Heart left ventricle (tissue), 16 donors: ENCODE results near the gene SLC25A19. TPM values are rescaled to one million over a fixed set of nuclear protein-coding genes. Genes with fewer than 3 reads are reported as not detected.

ENCODE experiments used
- ATAC-seq, 4 donors: fragments of 200-7000 bp; cut with Tn5 transposase; one replicate each; pipeline ENCODE4 v1.9.1; 2020 to 2022; ENCODE audit warnings: moderate library complexity in 4 of 4, mild to moderate bottlenecking in 3 of 4, moderate number of reproducible peaks in 1 of 4
- DNase-seq, 5 donors: peaks; one replicate each; pipeline ENCODE4 v3.0.0-alpha.2; 2020
- H3K27ac ChIP-seq, 12 donors: fragments of 200-600 bp; sonication (generic) in 4 of 12; one replicate each; pipeline versions ENCODE4 v1.5.0 to v1.8.0; 2016 to 2022; ENCODE audit warnings: mild to moderate bottlenecking in 2 of 12
- H3K27me3 ChIP-seq, 9 donors: fragments of 200-600 bp; sonication (generic) in 2 of 9; one replicate each; pipeline versions ENCODE4 v1.5.1 to v1.8.0; 2016 to 2022; ENCODE audit warnings: mild to moderate bottlenecking in 3 of 9
- H3K36me3 ChIP-seq, 9 donors: fragments of 200-600 bp; sonication (generic) in 2 of 9; one replicate each; pipeline versions ENCODE4 v1.5.0 to v1.8.0; 2018 to 2022; ENCODE audit warnings: mild to moderate bottlenecking in 2 of 9
- H3K4me1 ChIP-seq, 12 donors: fragments of 200-600 bp; sonication (generic) in 4 of 12; one replicate each; pipeline versions ENCODE4 v1.5.0 to v1.8.0; 2016 to 2022; ENCODE audit warnings: mild to moderate bottlenecking in 3 of 12
- H3K4me3 ChIP-seq, 12 donors: fragments of 200-600 bp; sonication (generic) in 4 of 12; one replicate each; pipeline versions ENCODE4 v1.5.0 to v1.8.0; 2017 to 2022; ENCODE audit warnings: mild to moderate bottlenecking in 9 of 12, moderate library complexity in 4 of 12
- H3K9me3 ChIP-seq, 12 donors: fragments of 200-600 bp; sonication (generic) in 4 of 12; one replicate each; pipeline versions ENCODE4 v1.5.0 to v1.8.0; 2016 to 2022; ENCODE audit warnings: mild to moderate bottlenecking in 1 of 12
- CTCF ChIP-seq, 12 donors: fragments of 200-600 bp; sonication (generic) in 4 of 12; IDR thresholded peaks; one replicate each; pipeline versions ENCODE4 v1.5.0 to v1.8.0; 2018 to 2022; ENCODE audit warnings: antibody characterized with exemption in 12 of 12, mild to moderate bottlenecking in 5 of 12
- POLR2A ChIP-seq, 2 donors: fragments of 450-650 bp; IDR thresholded peaks; one replicate each; pipeline ENCODE4 v1.6.1; 2017; ENCODE audit warnings: antibody characterized with exemption in 2 of 2, mild to moderate bottlenecking in 2 of 2, moderate library complexity in 2 of 2
- WGBS, 4 donors: extraction: QIAGEN DNeasy Blood & Tissue Kit in 2 of 4; methylation state at CpG; one replicate each; pipeline versions ENCODE4 v1.1.5 to v1.1.7; 2013 to 2018; 5-methylcytosine and 5-hydroxymethylcytosine counted together
- intact Hi-C, 10 donors: fragments of 100-400 bp; cut with DNase I; formaldehyde crosslinking; loops; one replicate each; pipeline versions ENCODE4 v1.11.1 to v1.14.2; 2022
- polyA plus RNA-seq, 2 donors: library from polyadenylated mRNA; stranded (reverse); fragments of 200-250 nt; gene quantifications; one replicate each; pipeline ENCODE4 v1.2.3, GENCODE V29; 2013
- total RNA-seq, 9 donors: library from RNA; depleted of rRNA in 2 of 9; stranded (reverse); fragments of >200 nt in 2 of 9; fragmentation: NEBNext Ultra II Directional in 3 of 9; extraction: Animal tissue kit (Norgen Biotek cat#: 25700) in 3 of 9; gene quantifications; one replicate each; pipeline versions ENCODE4 v1.1.0 to v1.2.4, GENCODE V29; 2016 to 2023
- donor health status: ischemic (EF 13 %, LVEDD 7.1; RV severe dilation, severe dysfunction).
- donor health status: healthy with polysubstance abuse.
- donor health status: DM: no; HTN: yes; CAD: no.
- donor health status: DM: no; HTN: no; CAD: no.
- donor health status: ischemic (EF 25% LVEDD 6.9; RV normal size, moderate dysfunction).
- donor health status: ischemic (EF 25% LVEDD 5.7; RV mildly dilated, moderate dysfunction).
- donor health status: healthy.
- donor health status: DM: yes; HTN: yes; CAD: no.
- donor health status: ischemic (EF 35%, LVEDD 5.7; RV mildly dilated, moderate dysfunction).
- donor health status: nonischemic (EF 11% LVEDD 7.7; RV severe dilation, severe dysfunction).
- donor health status: DM: yes; HTN: yes; CAD: no.
- donor health status: PGD.
- donor health status: ischemic (EF 29% LVEDD 5.4; RV normal size, mild dysfunction).
- donor health status: nonischemic (EF 23%, LVEDD 6.1; RV moderate dilation, normal function).

SLC25A19 gene
- total and polyA plus RNA-seq, 11 donors, result 7.0 to 27.9 (median 12.6) TPM

GRCh38 chr17:75245011-75245410 is 44.2 kb downstream of the SLC25A19 start:
- Histone ChIP-seq H3K27me3 (no peaks in the 10 kb centered on the region), H3K4me3 (no peak overlapping the region), H3K9me3 (no peaks in the 10 kb centered on the region), H3K4me1 (peaks cover 0 to 49% (median 7%) of the 10 kb centered on the region in 12 donors), H3K27ac (no peak overlapping the region), H3K36me3 (peaks cover 0 to 80% (median 66%) of the 10 kb centered on the region in 9 donors)
- DNase-seq (no peak), ATAC-seq (no peak)
- TF ChIP-seq CTCF (IDR thresholded peaks at IDR 0.05) (no peak), POLR2A (IDR thresholded peaks at IDR 0.05) (no peak)
- intact Hi-C loops, result no loop called here
- WGBS, 4 donors, result 87 to 91% (median 89%) methylated on average over 6 of the region's 6 CpGs

DNA sequence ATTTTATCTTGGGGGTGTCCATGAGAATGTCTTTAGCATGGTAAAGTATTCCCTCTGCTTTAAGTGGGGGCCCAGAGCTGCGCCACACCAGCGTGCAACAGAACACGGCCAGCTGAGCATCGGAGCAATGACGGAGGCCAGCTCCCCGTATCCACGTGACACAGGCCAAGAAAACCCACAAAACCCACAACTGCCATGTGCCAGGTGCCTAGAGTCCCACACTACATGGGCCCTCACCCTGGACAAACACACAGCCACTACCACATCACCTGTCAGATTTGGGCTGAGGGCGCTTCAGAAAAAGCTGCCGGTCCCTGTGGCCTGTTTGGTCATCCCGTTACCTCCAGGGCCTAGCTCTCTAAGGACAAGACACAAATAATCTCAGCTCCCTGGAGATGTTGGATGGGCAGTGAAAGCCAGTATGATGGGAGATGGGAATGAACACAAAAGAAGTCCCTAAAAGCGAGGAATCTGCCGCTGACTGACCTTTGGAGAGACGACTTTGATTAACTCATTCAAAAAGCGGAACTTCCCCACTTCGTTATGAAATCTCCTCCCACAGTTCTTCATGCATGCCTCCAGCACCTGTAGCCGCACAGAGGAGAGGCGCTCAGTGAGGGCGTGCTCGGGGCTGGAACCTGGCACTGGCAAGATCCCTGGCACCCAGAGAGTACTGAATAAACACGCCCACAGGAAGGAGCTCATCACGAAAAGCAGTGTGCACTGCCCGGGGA is 44.9 kb downstream of the SLC25A19 start:
- WGBS, 4 donors, result 83 to 91% (median 90%) methylated on average over 22 of the region's 22 CpGs
- Histone ChIP-seq H3K4me3 (no peak overlapping the region), H3K4me1 (peaks cover 0 to 43% (median 2%) of the 10 kb centered on the region in 12 donors), H3K27me3 (no peaks in the 10 kb centered on the region), H3K27ac (no peak overlapping the region), H3K36me3 (peaks cover 0 to 87% (median 73%) of the 10 kb centered on the region in 9 donors), H3K9me3 (no peaks in the 10 kb centered on the region)
- DNase-seq (no peak), ATAC-seq (no peak)
- TF ChIP-seq POLR2A (IDR thresholded peaks at IDR 0.05) (no peak), CTCF (IDR thresholded peaks at IDR 0.05) (no peak)
- intact Hi-C loops, result no loop called here

GRCh38 chr17:75242461-75243042 is 46.7 kb downstream of the SLC25A19 start:
- Histone ChIP-seq H3K27me3 (no peaks in the 10 kb centered on the region), H3K9me3 (no peaks in the 10 kb centered on the region), H3K27ac (peak overlapping the region in 1 of 12 donors; percentile 62), H3K4me1 (peaks cover 0 to 48% (median 7%) of the 10 kb centered on the region in 12 donors), H3K36me3 (peaks cover 0 to 99% (median 90%) of the 10 kb centered on the region in 9 donors), H3K4me3 (no peak overlapping the region)
- no peak for TF ChIP-seq CTCF (IDR thresholded peaks at IDR 0.05)
- no peak for TF ChIP-seq POLR2A (IDR thresholded peaks at IDR 0.05)
- 90 to 95% (median 92%) methylated on average over 14 to 17 of the region's 17 CpGs for WGBS, 4 donors
- intact Hi-C loops, result no loop called here
- no peak for ATAC-seq
- DNase-seq, result no peak

GRCh38 chr17:75241996-75242460 is 47.2 kb downstream of the SLC25A19 start:
- ATAC-seq (peak in 3 of 4 donors; percentile 35 to 63 (median 45)), DNase-seq (peak in 1 of 5 donors; percentile 65)
- H3K27ac ChIP-seq, result peak overlapping the region in 1 of 12 donors; percentile 62
- 72 to 82% (median 81%) methylated on average over 5 to 15 of the region's 15 CpGs for WGBS, 4 donors
- TF ChIP-seq POLR2A (IDR thresholded peaks at IDR 0.05) (no peak), CTCF (IDR thresholded peaks at IDR 0.05) (no peak)
- peaks cover 0 to 48% (median 9%) of the 10 kb centered on the region in 12 donors for H3K4me1 ChIP-seq
- no peaks in the 10 kb centered on the region for H3K9me3 ChIP-seq
- no peaks in the 10 kb centered on the region for H3K27me3 ChIP-seq
- H3K4me3 ChIP-seq, result no peak overlapping the region
- H3K36me3 ChIP-seq, result peaks cover 0 to 100% (median 95%) of the 10 kb centered on the region in 9 donors
- intact Hi-C loops, result no loop called here
